Naive thymus-derived CD4-positive, alpha-beta T cell (primary cell): ENCODE data around the gene WDR93. TPM values are rescaled to one million over a fixed set of nuclear protein-coding genes. Genes with fewer than 3 reads are reported as not detected.

Experiments
- ATAC-seq: fragments of 150-1000 bp; cut with Tn5 transposase; 2 replicates; pipeline ENCODE4 v1.10.0; 2021; ENCODE audit warnings: mild to moderate bottlenecking, moderate library complexity
- CTCF ChIA-PET: fragments of 350-600 bp; sonication (Branson Sonifier 250); formaldehyde crosslinking; loops from one replicate; lab custom pipeline; 2021; ENCODE audit warnings: antibody characterized with exemption; lab: Charles Lee
- POLR2A ChIA-PET: fragments of 350-600 bp; sonication (Branson Sonifier 250); formaldehyde crosslinking; loops from one replicate; lab custom pipeline; 2021; ENCODE audit warnings: antibody characterized with exemption, inconsistent platforms; lab: Charles Lee
- DNase-seq, 9 donors: peaks; one replicate each; pipeline versions ENCODE4 v3.0.0 to v3.0.0-alpha.2; 2020 to 2022; ENCODE audit warnings: mixed read lengths in 1 of 9
- H3K27ac ChIP-seq: one replicate; pipeline ENCODE4 v1.7.0; 2013; ENCODE audit warnings: mild to moderate bottlenecking, low read depth, low read length, moderate library complexity
- H3K27me3 ChIP-seq, 2 donors: one replicate each; pipeline ENCODE4 v1.7.0; 2013; ENCODE audit warnings: low read length in 2 of 2, mild to moderate bottlenecking in 2 of 2, moderate library complexity in 2 of 2; ENCODE audit not compliant: control insufficient read depth in 2 of 2, insufficient read depth in 2 of 2
- H3K36me3 ChIP-seq, 3 experiments: 1 replicate in 2 of 3; 2 replicates in 1 of 3; pipeline ENCODE4 v1.7.0; 2013; ENCODE audit warnings: low read length in 3 of 3, mild to moderate bottlenecking in 3 of 3, moderate library complexity in 1 of 3; ENCODE audit not compliant: insufficient read depth in 3 of 3, control insufficient read depth in 2 of 3
- H3K4me1 ChIP-seq, 2 donors: one replicate each; pipeline ENCODE4 v1.7.0; 2013; ENCODE audit warnings: low read length in 2 of 2, mild to moderate bottlenecking in 2 of 2, moderate library complexity in 1 of 2; ENCODE audit not compliant: control insufficient read depth in 2 of 2, insufficient read depth in 2 of 2
- H3K4me3 ChIP-seq: 2 replicates; pipeline ENCODE4 v1.7.0; 2013; ENCODE audit warnings: mild to moderate bottlenecking, low read length
- H3K9me3 ChIP-seq, 3 experiments: 1 replicate in 2 of 3; 2 replicates in 1 of 3; pipeline ENCODE4 v1.7.0; 2013; ENCODE audit warnings: low read length in 3 of 3; ENCODE audit not compliant: control insufficient read depth in 2 of 3
- H3K27ac Mint-ChIP-seq, 9 donors: one replicate each; pipeline ENCODE4 v1.8.0; 2020 to 2022; ENCODE audit warnings: mixed read lengths in 9 of 9, mild to moderate bottlenecking in 8 of 9, moderate library complexity in 5 of 9, inconsistent platforms in 2 of 9
- H3K27me3 Mint-ChIP-seq, 5 donors: one replicate each; pipeline ENCODE4 v1.8.0; 2021 to 2022; ENCODE audit warnings: mixed read lengths in 5 of 5, mild to moderate bottlenecking in 1 of 5
- H3K36me3 Mint-ChIP-seq, 5 donors: one replicate each; pipeline ENCODE4 v1.8.0; 2020 to 2022; ENCODE audit warnings: mixed read lengths in 5 of 5, mild to moderate bottlenecking in 3 of 5, inconsistent platforms in 1 of 5
- H3K4me1 Mint-ChIP-seq, 7 donors: one replicate each; pipeline ENCODE4 v1.8.0; 2020 to 2022; ENCODE audit warnings: mixed read lengths in 7 of 7, mild to moderate bottlenecking in 3 of 7, inconsistent platforms in 1 of 7
- H3K4me3 Mint-ChIP-seq, 10 donors: one replicate each; pipeline ENCODE4 v1.8.0; 2020 to 2022; ENCODE audit warnings: mild to moderate bottlenecking in 10 of 10, mixed read lengths in 10 of 10, moderate library complexity in 6 of 10, inconsistent platforms in 2 of 10
- H3K9me3 Mint-ChIP-seq, 11 donors: one replicate each; pipeline ENCODE4 v1.8.0; 2020 to 2022; ENCODE audit warnings: mixed read lengths in 11 of 11, mild to moderate bottlenecking in 4 of 11, inconsistent platforms in 1 of 11, moderate library complexity in 1 of 11
- intact Hi-C, 2 donors: fragments of 100-400 bp; cut with micrococcal nuclease; formaldehyde crosslinking; loops; one replicate each; pipeline ENCODE4 v1.15.1; 2023
- polyA plus RNA-seq, 2 donors: library from polyadenylated mRNA; unstranded; fragments of 300-500 nt; fragmentation: Illumina TruSeq; gene quantifications; one replicate each; pipeline ENCODE4 v1.2.3, GENCODE V29; 2021
- total RNA-seq, 6 experiments: library from RNA in 5 of 6; stranded (reverse) in 5 of 6; gene quantifications; 1 replicate in 5 of 6; 2 replicates in 1 of 6; pipeline ENCODE4 v1.2.3 and lab custom pipeline; 2021 to 2026

WDR93 gene
- total and polyA plus RNA-seq, 7 experiments from 2014 or later, result 0.27 TPM; not detected in 6

DNA sequence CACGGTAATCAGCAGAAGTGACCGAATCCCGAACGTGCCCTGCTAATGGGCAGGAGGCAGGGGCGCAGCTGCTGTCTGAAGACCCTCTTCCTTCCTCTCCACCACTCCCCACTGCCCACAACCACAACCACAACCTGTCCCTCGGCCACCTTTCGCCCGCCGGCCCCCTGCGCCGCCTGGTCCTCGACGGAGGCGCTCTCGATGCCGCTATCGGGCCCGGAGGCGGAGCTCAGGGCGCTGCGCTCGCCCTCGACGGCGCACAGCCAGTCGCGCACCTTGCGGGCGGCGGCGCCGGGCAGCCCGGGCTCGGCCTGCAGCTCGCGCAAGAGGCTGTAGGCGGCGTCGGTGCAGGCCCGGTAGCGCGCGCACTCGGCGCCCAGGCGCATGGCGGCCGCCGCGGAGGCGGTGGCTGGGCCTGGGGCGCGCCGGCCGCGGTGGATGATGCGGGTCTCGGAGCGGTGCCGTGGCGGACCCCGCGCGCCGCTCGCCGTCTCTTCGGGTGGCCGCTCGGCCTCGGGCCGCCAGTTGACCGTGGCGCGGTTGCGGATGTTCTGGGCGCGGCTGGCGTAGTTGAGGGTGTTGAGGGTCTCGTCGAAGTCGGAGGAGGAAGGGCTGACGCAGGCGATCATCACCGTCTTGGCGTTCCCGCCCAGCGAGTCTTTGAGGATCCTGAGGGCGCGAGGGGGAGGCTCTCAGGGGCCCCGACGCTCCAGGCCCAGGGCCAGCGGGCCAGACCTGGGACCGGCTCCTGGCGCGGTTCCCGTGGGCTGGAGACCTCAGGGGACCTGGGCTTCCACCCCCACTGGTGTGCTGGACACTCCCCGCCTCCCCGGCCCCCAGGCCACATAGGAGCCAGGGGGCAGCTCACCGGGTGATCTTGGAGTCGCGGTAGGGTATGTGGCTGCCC, 42.3 kb upstream of the WDR93 start:
- Histone ChIP-seq H3K36me3 (no peaks in the 10 kb centered on the region), H3K9me3 (no peaks in the 10 kb centered on the region), H3K27ac (no peak overlapping the region), H3K4me1 (no peaks in the 10 kb centered on the region), H3K27me3 (no peaks in the 10 kb centered on the region), H3K4me3 (no peak overlapping the region)
- intact Hi-C loops, result no loop called here
- ChIA-PET POLR2A (no interaction called here), CTCF (no interaction called here)
- Mint-ChIP-seq H3K4me3 (no peak overlapping the region), H3K27me3 (peaks cover 4 to 35% (median 10%) of the 10 kb centered on the region in 5 donors), H3K9me3 (peaks cover 0 to 3% (median 0%) of the 10 kb centered on the region in 11 donors), H3K36me3 (peaks cover 0 to 4% (median 0%) of the 10 kb centered on the region in 5 donors), H3K4me1 (peaks cover 0 to 7% (median 3%) of the 10 kb centered on the region in 7 donors), H3K27ac (no peak overlapping the region)
- ATAC-seq, result no peak
- DNase-seq, result no peak

- H3K4me1 ChIP-seq, result no peaks in the 10 kb centered on the region
- H3K36me3 Mint-ChIP-seq, result peaks cover 0 to 5% (median 0%) of the 10 kb centered on the region in 5 donors
- ATAC-seq (no peak), DNase-seq (no peak)
- H3K27ac Mint-ChIP-seq, result no peak overlapping the region
- H3K4me3 Mint-ChIP-seq, result no peak overlapping the region
- no peaks in the 10 kb centered on the region for H3K27me3 ChIP-seq
- no peaks in the 10 kb centered on the region for H3K36me3 ChIP-seq
- intact Hi-C loops, result no loop called here
- H3K4me3 ChIP-seq, result no peak overlapping the region
- ChIA-PET CTCF (no interaction called here), POLR2A (no interaction called here)
- no peaks in the 10 kb centered on the region for H3K9me3 ChIP-seq
- no peak overlapping the region for H3K27ac ChIP-seq
- peaks cover 0 to 8% (median 4%) of the 10 kb centered on the region in 7 donors for H3K4me1 Mint-ChIP-seq
- peaks cover 9 to 43% (median 13%) of the 10 kb centered on the region in 5 donors for H3K27me3 Mint-ChIP-seq
- H3K9me3 Mint-ChIP-seq, result peaks cover 0 to 3% (median 0%) of the 10 kb centered on the region in 11 donors
Observed at GRCh38 chr15:89649013-89649625, 41.5 kb upstream of the WDR93 start.

- Histone ChIP-seq H3K9me3 (no peaks in the 10 kb centered on the region), H3K27me3 (peaks cover 0 to 3% of the 10 kb centered on the region in 2 donors), H3K4me1 (peaks cover 0 to 4% of the 10 kb centered on the region in 2 donors), H3K4me3 (no peak overlapping the region), H3K36me3 (no peaks in the 10 kb centered on the region), H3K27ac (no peak overlapping the region)
- Mint-ChIP-seq H3K27ac (no peak overlapping the region), H3K4me1 (peaks cover 6 to 12% (median 9%) of the 10 kb centered on the region in 7 donors), H3K9me3 (peaks cover 0 to 8% (median 0%) of the 10 kb centered on the region in 11 donors), H3K27me3 (peaks cover 15 to 48% (median 19%) of the 10 kb centered on the region in 5 donors), H3K4me3 (no peak overlapping the region), H3K36me3 (peaks cover 0 to 5% (median 0%) of the 10 kb centered on the region in 5 donors)
- intact Hi-C loops, result no loop called here
- CTCF ChIA-PET, result no interaction called here
- DNase-seq, result no peak
- POLR2A ChIA-PET, result no interaction called here
- no peak for ATAC-seq
Observed at GRCh38 chr15:89649716-89650115, 40.9 kb upstream of the WDR93 start.

- Histone ChIP-seq H3K27me3 (peaks cover 0 to 3% of the 10 kb centered on the region in 2 donors), H3K27ac (no peak overlapping the region), H3K4me3 (no peak overlapping the region), H3K36me3 (no peaks in the 10 kb centered on the region), H3K9me3 (no peaks in the 10 kb centered on the region), H3K4me1 (peaks cover 0 to 4% of the 10 kb centered on the region in 2 donors)
- ATAC-seq, result no peak
- peaks cover 29 to 57% (median 36%) of the 10 kb centered on the region in 5 donors for H3K27me3 Mint-ChIP-seq
- H3K4me1 Mint-ChIP-seq, result peaks cover 12 to 18% (median 12%) of the 10 kb centered on the region in 7 donors
- CTCF ChIA-PET, result no interaction called here
- no peak for DNase-seq
- intact Hi-C loops, result no loop called here
- H3K36me3 Mint-ChIP-seq, result peaks cover 0 to 8% (median 0%) of the 10 kb centered on the region in 5 donors
- POLR2A ChIA-PET, result no interaction called here
- no peak overlapping the region for H3K27ac Mint-ChIP-seq
- peaks cover 0 to 7% (median 0%) of the 10 kb centered on the region in 11 donors for H3K9me3 Mint-ChIP-seq
- peak overlapping the region in 1 of 10 donors; percentile 53 for H3K4me3 Mint-ChIP-seq
Observed at GRCh38 chr15:89652131-89652530, 38.5 kb upstream of the WDR93 start.

- DNase-seq, result no peak
- ATAC-seq, result no peak
- H3K36me3 Mint-ChIP-seq, result peaks cover 0 to 8% (median 0%) of the 10 kb centered on the region in 5 donors
- Histone ChIP-seq H3K4me1 (peaks cover 0 to 4% of the 10 kb centered on the region in 2 donors), H3K27me3 (peaks cover 0 to 3% of the 10 kb centered on the region in 2 donors), H3K27ac (no peak overlapping the region), H3K4me3 (no peak overlapping the region), H3K9me3 (no peaks in the 10 kb centered on the region), H3K36me3 (no peaks in the 10 kb centered on the region)
- H3K27ac Mint-ChIP-seq, result no peak overlapping the region
- intact Hi-C loops, result no loop called here
- H3K27me3 Mint-ChIP-seq, result peaks cover 29 to 56% (median 41%) of the 10 kb centered on the region in 5 donors
- H3K9me3 Mint-ChIP-seq, result peaks cover 0 to 5% (median 0%) of the 10 kb centered on the region in 11 donors
- no peak overlapping the region for H3K4me3 Mint-ChIP-seq
- ChIA-PET POLR2A (no interaction called here), CTCF (no interaction called here)
- peaks cover 10 to 16% (median 12%) of the 10 kb centered on the region in 7 donors for H3K4me1 Mint-ChIP-seq
Observed at GRCh38 chr15:89652666-89653065, 37.9 kb upstream of the WDR93 start.

- H3K27me3 ChIP-seq, result peaks cover 0 to 3% of the 10 kb centered on the region in 2 donors
- H3K9me3 Mint-ChIP-seq, result peaks cover 0 to 5% (median 0%) of the 10 kb centered on the region in 11 donors
- no peak overlapping the region for H3K4me3 ChIP-seq
- H3K27me3 Mint-ChIP-seq, result peaks cover 29 to 61% (median 44%) of the 10 kb centered on the region in 5 donors
- POLR2A ChIA-PET, result no interaction called here
- H3K4me1 ChIP-seq, result peaks cover 0 to 4% of the 10 kb centered on the region in 2 donors
- no peak for DNase-seq
- intact Hi-C loops, result no loop called here
- H3K36me3 Mint-ChIP-seq, result peaks cover 0 to 8% (median 0%) of the 10 kb centered on the region in 5 donors
- no peak for ATAC-seq
- no peaks in the 10 kb centered on the region for H3K9me3 ChIP-seq
- no peak overlapping the region for H3K27ac ChIP-seq
- H3K27ac Mint-ChIP-seq, result no peak overlapping the region
- CTCF ChIA-PET, result no interaction called here
- H3K36me3 ChIP-seq, result no peaks in the 10 kb centered on the region
- H3K4me1 Mint-ChIP-seq, result peaks cover 10 to 16% (median 12%) of the 10 kb centered on the region in 7 donors
- peak overlapping the region in 1 of 10 donors; percentile 41 for H3K4me3 Mint-ChIP-seq
Observed at GRCh38 chr15:89653578-89653977, 37.0 kb upstream of the WDR93 start.
